IMR-90 (cell line): ENCODE measurements around the gene CNTN5. TPM values are rescaled to one million over a fixed set of nuclear protein-coding genes. Genes with fewer than 3 reads are reported as not detected.
A peak's percentile ranks its signal among the peaks of the same experiment; 100 is the strongest.

Experiments
- ATAC-seq: fragments of 200-7000 bp; cut with Tn5 transposase; 2 replicates; pipeline ENCODE4 v1.9.1; 2020; ENCODE audit warnings: low read depth, mild to moderate bottlenecking, moderate library complexity
- BruUV-seq: library from RNA; stranded (reverse); fragments of 400-500 nt; replicated peaks from 2 replicates; lab custom pipeline; 2021; lab: Mats Ljungman, UMichigan
- CTCF ChIA-PET: fragments of 300-600 bp; formaldehyde crosslinking; extraction: SDS; loops from one replicate; lab custom pipeline; 2021; ENCODE audit warnings: antibody characterized with exemption; lab: Yijun Ruan, JAX
- POLR2A ChIA-PET: fragments of 300-600 bp; sonication (Branson Sonifier 250); formaldehyde crosslinking; loops from one replicate; lab custom pipeline; 2022; ENCODE audit warnings: antibody characterized with exemption; ENCODE audit not compliant: unreplicated experiment; lab: Charles Lee
- DNase-seq: peaks from one replicate; pipeline ENCODE4 v3.0.0; 2013
- H2AFZ ChIP-seq: replicated peaks from 2 replicates; pipeline ENCODE3; 2013; ENCODE audit warnings: low read length, mild to moderate bottlenecking; ENCODE audit not compliant: poor library complexity
- H2AK5ac ChIP-seq: 2 replicates; pipeline ENCODE4 v1.6.1; 2013; ENCODE audit warnings: low read depth, low read length, inconsistent platforms
- H2AK9ac ChIP-seq: replicated peaks from 2 replicates; pipeline ENCODE3; 2013; ENCODE audit warnings: mild to moderate bottlenecking, low read depth, low read length, moderate library complexity; ENCODE audit not compliant: poor library complexity
- H2BK120ac ChIP-seq: 2 replicates; pipeline ENCODE4 v1.6.1; 2013; ENCODE audit warnings: low read depth, low read length, inconsistent platforms
- H2BK15ac ChIP-seq: 3 replicates; pipeline ENCODE4 v1.6.1; 2013; ENCODE audit warnings: low read depth, low read length, inconsistent platforms
- H2BK20ac ChIP-seq: 2 replicates; pipeline ENCODE4 v1.6.1; 2013; ENCODE audit warnings: low read depth, mild to moderate bottlenecking, inconsistent platforms, low read length, moderate library complexity
- H2BK5ac ChIP-seq: 2 replicates; pipeline ENCODE4 v1.6.1; 2013; ENCODE audit warnings: mild to moderate bottlenecking, low read depth, low read length, inconsistent platforms; ENCODE audit not compliant: poor library complexity, severe bottlenecking
- H3K14ac ChIP-seq: replicated peaks from 2 replicates; pipeline ENCODE4 v1.6.1; 2013; ENCODE audit warnings: low read depth, low read length, inconsistent platforms
- H3K18ac ChIP-seq: 2 replicates; pipeline ENCODE4 v1.6.1; 2013; ENCODE audit warnings: low read depth, low read length, control low read depth
- H3K23ac ChIP-seq: 2 replicates; pipeline ENCODE4 v1.6.1; 2013; ENCODE audit warnings: low read depth, low read length, inconsistent platforms
- H3K27ac ChIP-seq: 2 replicates; pipeline ENCODE4 v1.5.1; 2013; ENCODE audit warnings: mild to moderate bottlenecking, control low read depth, low read length; ENCODE audit not compliant: insufficient read depth
- H3K27me3 ChIP-seq: 2 replicates; pipeline ENCODE4 v1.6.1; 2013; ENCODE audit warnings: low read length; ENCODE audit not compliant: control insufficient read depth, insufficient read depth
- H3K36me3 ChIP-seq: 2 replicates; pipeline ENCODE4 v1.6.1; 2013; ENCODE audit warnings: low read length, mixed read lengths; ENCODE audit not compliant: control insufficient read depth, insufficient read depth
- H3K4ac ChIP-seq: 2 replicates; pipeline ENCODE4 v1.6.1; 2013; ENCODE audit warnings: low read depth, low read length, inconsistent platforms
- H3K4me1 ChIP-seq: 2 replicates; pipeline ENCODE4 v1.6.1; 2013; ENCODE audit warnings: low read length, mixed read lengths; ENCODE audit not compliant: control insufficient read depth, insufficient read depth
- H3K4me2 ChIP-seq: 2 replicates; pipeline ENCODE4 v1.6.1; 2013; ENCODE audit warnings: low read depth, mild to moderate bottlenecking, control low read depth, low read length, moderate library complexity
- H3K4me3 ChIP-seq: 2 replicates; pipeline ENCODE4 v1.5.1; 2013; ENCODE audit warnings: low read depth, mild to moderate bottlenecking, control low read depth, low read length, moderate library complexity; ENCODE audit not compliant: insufficient read depth
- H3K56ac ChIP-seq: 2 replicates; pipeline ENCODE4 v1.6.1; 2013; ENCODE audit warnings: low read length, inconsistent platforms; ENCODE audit not compliant: insufficient read depth; ENCODE audit errors: extremely low read depth
- H3K79me1 ChIP-seq, 2 experiments: 2 replicates each; pipeline ENCODE4 v1.6.1; 2013; ENCODE audit warnings: low read length in 2 of 2, inconsistent platforms in 1 of 2, low read depth in 1 of 2
- H3K9ac ChIP-seq: 2 replicates; pipeline ENCODE4 v1.6.1; 2013; ENCODE audit warnings: low read depth, low read length, control low read depth
- H3K9me1 ChIP-seq: 2 replicates; pipeline ENCODE4 v1.6.1; 2013; ENCODE audit warnings: low read length, inconsistent platforms; ENCODE audit not compliant: insufficient read depth
- H3K9me3 ChIP-seq: 2 replicates; pipeline ENCODE4 v1.6.1; 2013; ENCODE audit warnings: low read length; ENCODE audit not compliant: control insufficient read depth, insufficient read depth
- H4K20me1 ChIP-seq: 2 replicates; pipeline ENCODE4 v1.6.1; 2013; ENCODE audit warnings: low read length, inconsistent platforms; ENCODE audit not compliant: insufficient read depth
- H4K5ac ChIP-seq: 2 replicates; pipeline ENCODE4 v1.6.1; 2013; ENCODE audit warnings: mild to moderate bottlenecking, low read depth, low read length, control low read depth
- H4K8ac ChIP-seq, 2 experiments: 2 replicates each; pipeline ENCODE4 v1.6.1; 2013; ENCODE audit warnings: low read depth in 2 of 2, low read length in 2 of 2, control low read depth in 1 of 2, inconsistent platforms in 1 of 2
- H4K91ac ChIP-seq: 2 replicates; pipeline ENCODE4 v1.6.1; 2013; ENCODE audit warnings: low read depth, low read length, inconsistent platforms; ENCODE audit not compliant: insufficient read depth
- BHLHE40 ChIP-seq: fragments of 150-350 bp; IDR thresholded peaks from 2 replicates; pipeline ENCODE4 v1.6.1; 2016; ENCODE audit warnings: mild to moderate bottlenecking, low read depth, low read length
- CEBPB ChIP-seq: IDR thresholded peaks from 2 replicates; pipeline ENCODE4 v1.6.1; 2012; ENCODE audit warnings: low read depth, low read length, improper control_type of control experiment
- CHD1 ChIP-seq: IDR thresholded peaks from 2 replicates; pipeline ENCODE4 v1.6.1; 2012; ENCODE audit warnings: low read depth, low read length, improper control_type of control experiment
- ELK1 ChIP-seq: fragments of 150-350 bp; IDR thresholded peaks from 2 replicates; pipeline ENCODE4 v1.6.1; 2016; ENCODE audit warnings: low read depth, mild to moderate bottlenecking, low read length, moderate library complexity, borderline replicate concordance
- FOS ChIP-seq: fragments of 150-350 bp; IDR thresholded peaks from 2 replicates; pipeline ENCODE4 v1.6.1; 2016; ENCODE audit warnings: low read depth, low read length
- MAFK ChIP-seq: IDR thresholded peaks from 2 replicates; pipeline ENCODE4 v1.6.1; 2012; ENCODE audit warnings: low read depth, low read length, improper control_type of control experiment
- MAZ ChIP-seq: IDR thresholded peaks from 2 replicates; pipeline ENCODE4 v1.6.1; 2012; ENCODE audit warnings: low read depth, mild to moderate bottlenecking, low read length, improper control_type of control experiment, moderate library complexity, borderline replicate concordance
- MXI1 ChIP-seq: IDR thresholded peaks from 2 replicates; pipeline ENCODE4 v1.6.1; 2012; ENCODE audit warnings: low read depth, mild to moderate bottlenecking, low read length, moderate library complexity, borderline replicate concordance
- NFE2L2 ChIP-seq: fragments of 150-350 bp; IDR thresholded peaks from 2 replicates; pipeline ENCODE4 v1.6.1; 2016; ENCODE audit warnings: low read depth, mild to moderate bottlenecking, low read length
- POLR2A ChIP-seq: IDR thresholded peaks from 2 replicates; pipeline ENCODE4 v1.6.1; 2012; ENCODE audit warnings: mild to moderate bottlenecking, low read depth, low read length
- RAD21 ChIP-seq: IDR thresholded peaks from 2 replicates; pipeline ENCODE4 v1.6.1; 2012; ENCODE audit warnings: low read length, improper control_type of control experiment
- RCOR1 ChIP-seq: IDR thresholded peaks from 2 replicates; pipeline ENCODE4 v1.6.1; 2012; ENCODE audit warnings: mild to moderate bottlenecking, low read length, improper control_type of control experiment; ENCODE audit not compliant: insufficient replicate concordance
- RFX5 ChIP-seq: IDR thresholded peaks from 2 replicates; pipeline ENCODE4 v1.8.0; 2012; ENCODE audit warnings: low read depth, mild to moderate bottlenecking, low read length, moderate library complexity
- WGBS, 2 experiments: methylation state at CpG; one replicate each; pipeline versions ENCODE4 v1.1.5 to v1.1.7; 2013; ENCODE audit warnings: missing lambda C conversion rate in 2 of 2; ENCODE audit not compliant: insufficient read length in 1 of 2; ENCODE audit errors: extremely low coverage in 2 of 2; 5-methylcytosine and 5-hydroxymethylcytosine counted together
- dilution Hi-C: fragments of 300-500 bp; cut with HindIII; formaldehyde crosslinking; loops from one replicate; pipeline ENCODE4 v1.14.3; 2018; ENCODE audit warnings: low sequenced_read_pairs; ENCODE audit not compliant: unreplicated experiment
- in situ Hi-C: fragments of 300-500 bp; cut with MboI; formaldehyde crosslinking; loops from 3 replicates; pipeline ENCODE4 v1.14.3; 2019; ENCODE audit warnings: low sequenced_read_pairs, inconsistent platforms, mixed read lengths
- intact Hi-C: fragments of 100-400 bp; cut with micrococcal nuclease; formaldehyde crosslinking; loops from 2 replicates; pipeline ENCODE4 v1.10.0; 2022
- polyA plus RNA-seq, 3 experiments: library from polyadenylated mRNA; depleted of rRNA; stranded (reverse); fragments of >200 nt; gene quantifications; 2 replicates each; pipeline ENCODE4 v1.2.3, GENCODE V29; 2012; ENCODE audit warnings: low replicate concordance in 1 of 3
- total RNA-seq: library from RNA; depleted of rRNA; stranded (reverse); fragments of >200 nt; gene quantifications from 2 replicates; pipeline ENCODE4 v1.2.3, GENCODE V29; 2012

The CNTN5 gene
- total and polyA plus RNA-seq, 2 of the 4 experiments (the other 2 are of a cell fraction): not detected

- WGBS, 2 experiments: no CpG with 5 or more reads among the region's 4 CpGs
- DNase-seq: peak; percentile 7
These were observed 1308.0 kb downstream of the CNTN5 start for GRCh38 chr11:100328626-100329340.

More at GRCh38 chr11:100328626-100329340, 1308.0 kb downstream of the CNTN5 start:
- Histone ChIP-seq H3K18ac (no peak overlapping the region), H2BK20ac (no peak overlapping the region), H3K9me1 (no peaks in the 10 kb centered on the region), H3K9ac (no peak overlapping the region), H3K14ac (no peak overlapping the region), H4K8ac (no peak overlapping the region), H3K4ac (no peak overlapping the region), H3K36me3 (no peaks in the 10 kb centered on the region), H2BK15ac (no peak overlapping the region), H3K27ac (no peak overlapping the region), H2AFZ (no peak overlapping the region), H3K23ac (no peak overlapping the region), H3K4me3 (no peak overlapping the region), H2BK5ac (no peak overlapping the region), H3K9me3 (no peaks in the 10 kb centered on the region), H3K56ac (no peak overlapping the region), H3K79me1 (no peaks in the 10 kb centered on the region), H3K27me3 (no peaks in the 10 kb centered on the region), H3K4me1 (no peaks in the 10 kb centered on the region), H4K20me1 (no peaks in the 10 kb centered on the region), H2BK120ac (no peak overlapping the region), H4K91ac (no peak overlapping the region), H2AK9ac (no peak overlapping the region), H4K5ac (no peak overlapping the region), H2AK5ac (no peak overlapping the region), H3K4me2 (no peak overlapping the region)
- no peak for TF ChIP-seq ELK1
- TF ChIP-seq CEBPB: no peak
- no peak for TF ChIP-seq CHD1
- no peak for TF ChIP-seq RCOR1
- TF ChIP-seq MXI1: no peak
- TF ChIP-seq MAZ: no peak
- no peak for TF ChIP-seq RFX5
- no peak for TF ChIP-seq NFE2L2
- no peak for TF ChIP-seq POLR2A
- TF ChIP-seq RAD21: no peak
- TF ChIP-seq MAFK: no peak
- TF ChIP-seq BHLHE40: no peak
- no peak for TF ChIP-seq FOS
- ChIA-PET POLR2A (no interaction called here), CTCF (no interaction called here)
- ATAC-seq: no peak
- BruUV-seq: no TSS peak
- in situ Hi-C loops: no loop called here
- dilution Hi-C loops: no loop called here
- intact Hi-C loops: no loop called here
